MCF 10A (cell line): ENCODE data around the gene RBM15B. TPM values are rescaled to one million over a fixed set of nuclear protein-coding genes. Genes with fewer than 3 reads are reported as not detected.

ENCODE experiments used
- BruUV-seq: library from RNA; stranded (reverse); fragments of 400-500 nt; replicated peaks from 2 replicates; lab custom pipeline; 2021; lab: Mats Ljungman, UMichigan
- CTCF ChIA-PET: fragments of 300-600 bp; sonication (Branson Sonifier 250); formaldehyde crosslinking; extraction: SDS; loops from one replicate; lab custom pipeline; 2021; ENCODE audit warnings: antibody characterized with exemption, inconsistent platforms; lab: Yijun Ruan, JAX
- POLR2A ChIA-PET: fragments of 300-600, 350-650 bp; sonication (Branson Sonifier 250); formaldehyde crosslinking; extraction: SDS; loops from one replicate; lab custom pipeline; 2020; ENCODE audit warnings: antibody characterized with exemption, inconsistent platforms; lab: Yijun Ruan, JAX
- DNase-seq: peaks from one replicate; pipeline ENCODE4 v3.0.0-alpha.2; 2018; ENCODE audit not compliant: unreplicated experiment
- H3K27ac Mint-ChIP-seq: one replicate; pipeline ENCODE4 v1.8.0; 2022; ENCODE audit warnings: mild to moderate bottlenecking, low read depth, mixed read lengths; ENCODE audit not compliant: unreplicated experiment
- H3K27me3 Mint-ChIP-seq: one replicate; pipeline ENCODE4 v1.8.0; 2022; ENCODE audit warnings: mixed read lengths; ENCODE audit not compliant: insufficient read depth, unreplicated experiment
- H3K36me3 Mint-ChIP-seq: one replicate; pipeline ENCODE4 v1.8.0; 2022; ENCODE audit warnings: mild to moderate bottlenecking, moderate library complexity, mixed read lengths; ENCODE audit not compliant: insufficient read depth, unreplicated experiment
- H3K4me1 Mint-ChIP-seq: one replicate; pipeline ENCODE4 v1.8.0; 2022; ENCODE audit warnings: mixed read lengths; ENCODE audit not compliant: insufficient read depth, unreplicated experiment
- H3K4me3 Mint-ChIP-seq: one replicate; pipeline ENCODE4 v1.8.0; 2022; ENCODE audit warnings: mild to moderate bottlenecking, moderate library complexity, mixed read lengths; ENCODE audit not compliant: unreplicated experiment
- H3K9me3 Mint-ChIP-seq: one replicate; pipeline ENCODE4 v1.8.0; 2022; ENCODE audit warnings: mixed read lengths; ENCODE audit not compliant: unreplicated experiment
- intact Hi-C: fragments of 100-400 bp; cut with micrococcal nuclease; formaldehyde crosslinking; loops from 2 replicates; pipeline ENCODE4 v1.14.1; 2022
- total RNA-seq: library from RNA; stranded (reverse); gene quantifications from 2 replicates; pipeline ENCODE4 v1.2.3, GENCODE V29; 2022
- TF ChIP-seq, protein P1 (sequence below): fragments of 200-600 bp; IDR thresholded peaks from one replicate; pipeline ENCODE4 v1.8.0; 2022; ENCODE audit warnings: antibody characterized with exemption, mild to moderate bottlenecking; ENCODE audit not compliant: unreplicated experiment

Gene RBM15B
- total RNA-seq, 1 experiment from 2014 or later = 33.6 TPM

DNA sequence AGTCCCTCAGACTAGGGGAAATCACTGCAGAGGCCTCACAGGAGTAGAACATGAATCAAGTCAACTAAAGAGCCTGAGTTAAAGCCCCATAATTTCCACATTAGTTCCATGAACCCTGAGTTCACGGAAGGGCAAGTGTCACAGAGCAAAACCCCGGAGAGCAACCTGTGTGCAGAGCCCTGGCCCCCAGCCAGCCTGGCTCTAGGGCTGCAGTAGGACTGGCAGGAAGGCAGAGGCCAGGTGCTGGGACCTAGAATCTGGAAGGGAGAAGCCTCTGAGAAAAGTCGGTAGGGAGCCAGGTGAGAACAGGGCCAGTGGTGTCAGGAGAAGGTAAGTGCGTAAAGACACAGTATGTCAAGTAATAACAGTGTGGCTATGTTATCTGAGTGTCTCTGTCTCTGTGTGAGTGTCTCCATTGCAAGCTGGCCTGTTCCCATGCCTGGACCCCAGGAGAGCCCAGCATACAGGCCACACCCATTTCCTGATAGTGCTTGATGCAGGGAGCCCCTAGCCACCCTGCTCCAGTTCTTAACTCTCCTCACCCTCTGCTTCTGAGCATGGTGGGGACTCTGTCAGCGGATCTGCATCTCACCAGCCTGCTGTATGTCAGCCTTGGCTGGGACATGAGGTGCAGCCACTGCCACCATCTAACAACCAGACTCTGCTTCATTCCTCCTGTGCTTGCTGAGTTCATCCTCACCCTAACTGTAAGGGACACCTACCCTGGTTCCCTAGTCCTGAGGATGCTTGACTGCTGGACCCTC lies 17.2 kb upstream of the RBM15B start:
- Mint-ChIP-seq H3K27me3 (no peaks in the 10 kb centered on the region), H3K9me3 (no peaks in the 10 kb centered on the region), H3K27ac (no peak overlapping the region), H3K36me3 (no peaks in the 10 kb centered on the region), H3K4me3 (no peak overlapping the region), H3K4me1 (no peaks in the 10 kb centered on the region)
- ChIA-PET CTCF (interaction anchor here (0.6 to 14.1 kb wide), 3 partner anchors 274 to 801 kb away, joined by 3 to 170 read pairs (median 16); no protein-coding TSS in a partner anchor), POLR2A (no interaction called here)
- TF ChIP-seq, protein P1, sequence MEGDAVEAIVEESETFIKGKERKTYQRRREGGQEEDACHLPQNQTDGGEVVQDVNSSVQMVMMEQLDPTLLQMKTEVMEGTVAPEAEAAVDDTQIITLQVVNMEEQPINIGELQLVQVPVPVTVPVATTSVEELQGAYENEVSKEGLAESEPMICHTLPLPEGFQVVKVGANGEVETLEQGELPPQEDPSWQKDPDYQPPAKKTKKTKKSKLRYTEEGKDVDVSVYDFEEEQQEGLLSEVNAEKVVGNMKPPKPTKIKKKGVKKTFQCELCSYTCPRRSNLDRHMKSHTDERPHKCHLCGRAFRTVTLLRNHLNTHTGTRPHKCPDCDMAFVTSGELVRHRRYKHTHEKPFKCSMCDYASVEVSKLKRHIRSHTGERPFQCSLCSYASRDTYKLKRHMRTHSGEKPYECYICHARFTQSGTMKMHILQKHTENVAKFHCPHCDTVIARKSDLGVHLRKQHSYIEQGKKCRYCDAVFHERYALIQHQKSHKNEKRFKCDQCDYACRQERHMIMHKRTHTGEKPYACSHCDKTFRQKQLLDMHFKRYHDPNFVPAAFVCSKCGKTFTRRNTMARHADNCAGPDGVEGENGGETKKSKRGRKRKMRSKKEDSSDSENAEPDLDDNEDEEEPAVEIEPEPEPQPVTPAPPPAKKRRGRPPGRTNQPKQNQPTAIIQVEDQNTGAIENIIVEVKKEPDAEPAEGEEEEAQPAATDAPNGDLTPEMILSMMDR = no peak
- intact Hi-C loops = loop anchor here (2.0 kb wide), 3 partner anchors 33 to 403 kb away; no protein-coding TSS in a partner anchor
- DNase-seq = no peak
- BruUV-seq = no TSS peak

- no TSS peak for BruUV-seq
- no peak overlapping the region for H3K4me3 Mint-ChIP-seq
- H3K4me1 Mint-ChIP-seq = no peaks in the 10 kb centered on the region
- intact Hi-C loops = no loop called here
- no peaks in the 10 kb centered on the region for H3K27me3 Mint-ChIP-seq
- ChIA-PET CTCF (interaction anchor here (3.4 to 14.1 kb wide), 3 partner anchors 274 to 759 kb away, joined by 16 to 170 read pairs (median 38); no protein-coding TSS in a partner anchor), POLR2A (no interaction called here)
- no peaks in the 10 kb centered on the region for H3K36me3 Mint-ChIP-seq
- H3K9me3 Mint-ChIP-seq = no peaks in the 10 kb centered on the region
- no peak for DNase-seq
- TF ChIP-seq, protein P1 = no peak
- no peak overlapping the region for H3K27ac Mint-ChIP-seq
Measured at GRCh38 chr3:51374456-51374855, 16.6 kb upstream of the RBM15B start.

DNA sequence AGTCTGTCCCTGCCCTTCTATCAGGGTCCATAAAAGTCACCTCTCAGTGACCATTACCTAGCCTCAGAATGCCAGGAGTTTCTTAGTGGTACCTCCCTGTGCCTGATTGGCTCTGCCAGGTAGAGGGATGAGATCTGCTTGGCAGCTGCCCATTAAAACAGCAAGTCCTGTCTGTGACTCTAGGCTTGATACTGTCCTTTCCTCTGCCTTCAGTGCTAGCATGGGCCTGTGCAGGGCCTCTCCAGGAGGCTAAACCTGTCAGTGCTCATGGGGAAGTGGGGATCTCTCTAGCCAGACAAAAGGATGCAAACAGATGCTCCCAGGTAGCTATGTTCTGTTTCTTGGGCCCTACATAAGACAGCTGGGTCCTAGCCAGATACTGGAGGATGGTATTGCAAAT lies 15.9 kb upstream of the RBM15B start:
- CTCF ChIA-PET = interaction anchor here (6.1 to 14.1 kb wide), 2 partner anchors 275 to 760 kb away, joined by 38 to 170 read pairs; no protein-coding TSS in a partner anchor
- no TSS peak for BruUV-seq

GRCh38 chr3:51375571-51375970 lies 15.5 kb upstream of the RBM15B start:
- no TSS peak for BruUV-seq
- Mint-ChIP-seq H3K36me3 (no peaks in the 10 kb centered on the region), H3K9me3 (no peaks in the 10 kb centered on the region), H3K27me3 (no peaks in the 10 kb centered on the region), H3K4me1 (no peaks in the 10 kb centered on the region), H3K27ac (no peak overlapping the region), H3K4me3 (no peak overlapping the region)
- DNase-seq = no peak
- intact Hi-C loops = no loop called here
- POLR2A ChIA-PET = interaction anchor here (0.8 kb wide), 1 partner anchor 806 kb away, joined by 4 read pairs; the partner anchor contains the start of gene HEMK1
- TF ChIP-seq, protein P1 = no peak
- CTCF ChIA-PET = interaction anchor here (6.1 to 14.1 kb wide), 2 partner anchors 275 to 760 kb away, joined by 38 to 170 read pairs; no protein-coding TSS in a partner anchor

More for the DNA sequence above, 15.9 kb upstream of the RBM15B start:
- H3K4me3 Mint-ChIP-seq = no peak overlapping the region
- DNase-seq = no peak
- POLR2A ChIA-PET = interaction anchor here (0.8 kb wide), 1 partner anchor 806 kb away, joined by 4 read pairs; the partner anchor contains the start of gene HEMK1
- intact Hi-C loops = no loop called here
- no peak overlapping the region for H3K27ac Mint-ChIP-seq
- H3K9me3 Mint-ChIP-seq = no peaks in the 10 kb centered on the region
- H3K4me1 Mint-ChIP-seq = no peaks in the 10 kb centered on the region
- no peaks in the 10 kb centered on the region for H3K36me3 Mint-ChIP-seq
- TF ChIP-seq, protein P1 = no peak
- H3K27me3 Mint-ChIP-seq = no peaks in the 10 kb centered on the region
